Germinal center (tissue), 1 donor: ENCODE data around the gene RNU2-1.
"Not testable (repeated sequence)": the region's sequence is repeated elsewhere in the genome, so short reads cannot be mapped to it uniquely, and the experiment has no call there.

Experiments
- DNase-seq: peaks from one replicate; pipeline ENCODE4 v3.0.0; 2012; ENCODE audit warnings: mixed read lengths, low spot score

Gene RNU2-1

DNA sequence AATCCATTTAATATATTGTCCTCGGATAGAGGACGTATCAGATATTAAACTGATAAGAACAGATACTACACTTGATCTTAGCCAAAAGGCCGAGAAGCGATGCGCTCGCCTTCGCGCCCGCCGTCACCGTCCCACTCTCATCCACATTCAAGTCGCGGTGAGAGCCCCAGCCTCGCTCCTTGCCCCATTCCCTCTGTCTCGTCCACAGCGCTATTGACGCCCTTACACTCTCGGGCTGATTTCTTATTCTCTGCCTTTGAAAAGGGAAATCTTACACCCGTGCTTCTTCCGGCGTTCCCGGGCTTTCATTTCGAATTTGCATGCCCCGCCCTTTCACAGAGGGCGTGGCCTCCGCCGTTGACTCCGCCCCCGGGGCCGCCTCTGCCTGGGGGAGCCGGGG lies at the start of gene RNU2-1:
Gene RNU2-1 (minus strand): TSS at position 101 of the 400 bp plus-strand sequence.
- DNase-seq, result not testable (repeated sequence)

DNA sequence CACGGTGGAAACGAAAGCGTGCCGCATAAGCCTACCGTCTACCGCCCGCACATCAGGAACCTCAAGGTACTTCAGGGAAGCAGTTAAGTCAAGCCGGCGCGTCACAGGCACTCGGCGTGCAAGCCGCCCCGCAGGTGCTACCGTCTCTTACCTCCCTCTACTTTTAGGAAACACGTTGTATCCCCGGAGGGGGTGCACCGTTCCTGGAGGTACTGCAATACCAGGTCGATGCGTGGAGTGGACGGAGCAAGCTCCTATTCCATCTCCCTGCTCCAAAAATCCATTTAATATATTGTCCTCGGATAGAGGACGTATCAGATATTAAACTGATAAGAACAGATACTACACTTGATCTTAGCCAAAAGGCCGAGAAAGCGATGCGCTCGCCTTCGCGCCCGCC lies 39.1 kb upstream of the RNU2-1 start:
- not testable (repeated sequence) for DNase-seq

DNA sequence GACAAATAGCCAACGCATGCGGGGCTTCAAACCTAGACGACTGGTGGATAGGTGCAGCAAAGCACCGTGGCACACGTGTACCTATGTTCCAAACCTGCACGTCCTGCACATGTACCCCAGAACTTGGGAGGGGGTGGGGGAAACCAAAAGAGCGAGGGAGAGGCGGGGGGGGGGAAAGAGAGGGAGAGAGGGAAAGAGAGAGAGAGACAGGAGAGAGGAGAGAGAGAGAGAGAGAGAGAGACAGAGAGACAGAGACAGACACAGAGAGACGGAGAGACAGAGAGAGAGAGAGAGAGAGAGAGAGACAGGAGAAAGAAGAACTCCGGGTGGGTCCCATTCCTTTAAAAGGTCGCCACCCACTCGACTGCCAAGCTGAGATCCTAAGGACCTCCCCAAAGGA lies 38.7 kb upstream of the RNU2-1 start:
- DNase-seq, result not testable (repeated sequence)

DNA sequence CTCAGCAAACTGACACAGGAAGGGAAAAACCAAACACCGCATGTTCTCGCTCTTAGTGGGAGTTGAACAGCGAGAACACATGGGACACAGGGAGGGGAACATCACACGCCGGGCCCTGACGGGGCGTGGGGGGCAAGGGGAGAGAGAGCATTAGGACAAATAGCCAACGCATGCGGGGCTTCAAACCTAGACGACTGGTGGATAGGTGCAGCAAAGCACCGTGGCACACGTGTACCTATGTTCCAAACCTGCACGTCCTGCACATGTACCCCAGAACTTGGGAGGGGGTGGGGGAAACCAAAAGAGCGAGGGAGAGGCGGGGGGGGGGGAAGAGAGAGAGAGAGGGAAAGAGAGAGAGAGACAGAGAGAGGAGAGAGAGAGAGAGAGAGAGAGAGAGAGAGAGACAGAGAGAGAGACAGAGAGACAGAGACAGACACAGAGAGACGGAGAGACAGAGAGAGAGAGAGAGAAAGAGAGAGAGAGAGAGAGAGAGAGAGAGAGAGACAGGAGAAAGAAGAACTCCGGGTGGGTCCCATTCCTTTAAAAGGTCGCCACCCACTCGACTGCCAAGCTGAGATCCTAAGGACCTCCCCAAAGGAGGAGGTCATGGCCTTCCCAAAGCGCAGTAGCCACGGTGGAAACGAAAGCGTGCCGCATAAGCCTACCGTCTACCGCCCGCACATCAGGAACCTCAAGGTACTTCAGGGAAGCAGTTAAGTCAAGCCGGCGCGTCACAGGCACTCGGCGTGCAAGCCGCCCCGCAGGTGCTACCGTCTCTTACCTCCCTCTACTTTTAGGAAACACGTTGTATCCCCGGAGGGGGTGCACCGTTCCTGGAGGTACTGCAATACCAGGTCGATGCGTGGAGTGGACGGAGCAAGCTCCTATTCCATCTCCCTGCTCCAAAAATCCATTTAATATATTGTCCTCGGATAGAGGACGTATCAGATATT lies 37.1 kb upstream of the RNU2-1 start:
- not testable (repeated sequence) for DNase-seq

DNA sequence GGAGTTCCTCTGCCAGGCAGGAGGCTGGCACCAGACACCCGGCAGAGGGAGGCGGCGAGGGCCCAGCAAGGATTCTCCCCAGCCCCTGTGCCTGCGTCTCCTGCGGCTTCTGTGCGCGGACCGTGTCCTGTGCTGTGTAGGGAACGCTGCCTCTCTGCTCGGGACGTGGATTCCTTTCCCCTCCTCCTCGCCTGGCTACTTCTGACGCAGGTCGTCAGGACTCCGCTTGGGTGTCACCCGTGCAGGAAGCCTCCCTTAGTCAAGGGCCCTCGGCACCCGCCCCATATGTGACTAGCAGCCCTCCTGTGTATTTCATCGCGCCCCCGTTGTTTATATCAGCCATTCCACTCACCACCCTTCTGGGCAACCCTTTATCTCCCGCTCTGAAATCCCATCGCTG lies 12.7 kb upstream of the RNU2-1 start:
- not testable (repeated sequence) for DNase-seq

DNA sequence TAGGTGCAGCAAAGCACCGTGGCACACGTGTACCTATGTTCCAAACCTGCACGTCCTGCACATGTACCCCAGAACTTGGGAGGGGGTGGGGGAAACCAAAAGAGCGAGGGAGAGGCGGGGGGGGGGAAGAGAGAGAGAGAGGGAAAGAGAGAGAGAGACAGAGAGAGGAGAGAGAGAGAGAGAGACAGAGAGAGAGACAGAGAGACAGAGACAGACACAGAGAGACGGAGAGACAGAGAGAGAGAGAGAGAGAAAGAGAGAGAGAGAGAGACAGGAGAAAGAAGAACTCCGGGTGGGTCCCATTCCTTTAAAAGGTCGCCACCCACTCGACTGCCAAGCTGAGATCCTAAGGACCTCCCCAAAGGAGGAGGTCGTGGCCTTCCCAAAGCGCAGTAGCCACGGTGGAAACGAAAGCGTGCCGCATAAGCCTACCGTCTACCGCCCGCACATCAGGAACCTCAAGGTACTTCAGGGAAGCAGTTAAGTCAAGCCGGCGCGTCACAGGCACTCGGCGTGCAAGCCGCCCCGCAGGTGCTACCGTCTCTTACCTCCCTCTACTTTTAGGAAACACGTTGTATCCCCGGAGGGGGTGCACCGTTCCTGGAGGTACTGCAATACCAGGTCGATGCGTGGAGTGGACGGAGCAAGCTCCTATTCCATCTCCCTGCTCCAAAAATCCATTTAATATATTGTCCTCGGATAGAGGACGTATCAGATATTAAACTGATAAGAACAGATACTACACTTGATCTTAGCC lies 7.0 kb upstream of the RNU2-1 start:
- not testable (repeated sequence) for DNase-seq

DNA sequence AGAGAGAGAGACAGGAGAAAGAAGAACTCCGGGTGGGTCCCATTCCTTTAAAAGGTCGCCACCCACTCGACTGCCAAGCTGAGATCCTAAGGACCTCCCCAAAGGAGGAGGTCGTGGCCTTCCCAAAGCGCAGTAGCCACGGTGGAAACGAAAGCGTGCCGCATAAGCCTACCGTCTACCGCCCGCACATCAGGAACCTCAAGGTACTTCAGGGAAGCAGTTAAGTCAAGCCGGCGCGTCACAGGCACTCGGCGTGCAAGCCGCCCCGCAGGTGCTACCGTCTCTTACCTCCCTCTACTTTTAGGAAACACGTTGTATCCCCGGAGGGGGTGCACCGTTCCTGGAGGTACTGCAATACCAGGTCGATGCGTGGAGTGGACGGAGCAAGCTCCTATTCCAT lies 5.8 kb upstream of the RNU2-1 start:
- not testable (repeated sequence) for DNase-seq

DNA sequence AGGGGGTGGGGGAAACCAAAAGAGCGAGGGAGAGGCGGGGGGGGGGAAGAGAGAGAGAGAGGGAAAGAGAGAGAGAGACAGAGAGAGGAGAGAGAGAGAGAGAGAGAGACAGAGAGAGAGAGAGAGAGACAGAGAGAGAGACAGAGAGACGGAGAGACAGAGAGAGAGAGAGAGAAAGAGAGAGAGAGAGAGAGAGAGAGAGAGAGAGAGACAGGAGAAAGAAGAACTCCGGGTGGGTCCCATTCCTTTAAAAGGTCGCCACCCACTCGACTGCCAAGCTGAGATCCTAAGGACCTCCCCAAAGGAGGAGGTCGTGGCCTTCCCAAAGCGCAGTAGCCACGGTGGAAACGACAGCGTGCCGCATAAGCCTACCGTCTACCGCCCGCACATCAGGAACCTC lies 514 bp downstream of the RNU2-1 start:
- DNase-seq, result not testable (repeated sequence)

DNA sequence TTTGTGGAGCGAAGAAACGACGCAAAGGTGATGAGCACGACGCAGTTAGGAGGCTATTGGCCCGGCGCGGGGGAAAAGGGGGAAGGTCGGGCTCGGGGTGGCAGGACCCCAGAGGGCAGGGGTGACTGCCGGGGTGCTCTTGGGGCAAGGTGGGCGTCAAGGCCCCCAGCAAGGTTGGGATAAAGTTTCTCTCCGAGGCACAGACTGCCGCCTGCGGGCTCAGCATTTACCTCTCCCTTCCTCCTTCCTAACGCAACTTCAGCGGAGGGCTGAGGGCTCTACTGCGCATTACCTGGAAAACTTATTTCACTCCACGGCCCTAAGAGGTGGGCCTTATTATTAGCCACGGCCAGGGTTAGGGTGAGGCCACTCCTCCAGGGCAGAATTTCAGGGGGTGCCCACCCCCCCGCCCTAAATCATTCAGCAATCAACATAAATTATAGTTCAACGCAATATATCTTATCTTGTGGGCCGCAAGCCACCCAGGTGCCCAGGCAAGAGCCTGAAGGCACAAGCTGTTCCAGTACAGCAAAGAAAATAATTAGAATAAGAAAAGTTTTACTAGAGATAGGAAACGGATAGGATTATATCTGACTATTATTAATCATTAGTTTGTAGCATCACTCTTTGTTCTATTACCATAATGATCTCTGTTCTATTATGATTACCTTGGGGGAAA lies 1.6 kb downstream of the RNU2-1 start:
- not testable (repeated sequence) for DNase-seq

DNA sequence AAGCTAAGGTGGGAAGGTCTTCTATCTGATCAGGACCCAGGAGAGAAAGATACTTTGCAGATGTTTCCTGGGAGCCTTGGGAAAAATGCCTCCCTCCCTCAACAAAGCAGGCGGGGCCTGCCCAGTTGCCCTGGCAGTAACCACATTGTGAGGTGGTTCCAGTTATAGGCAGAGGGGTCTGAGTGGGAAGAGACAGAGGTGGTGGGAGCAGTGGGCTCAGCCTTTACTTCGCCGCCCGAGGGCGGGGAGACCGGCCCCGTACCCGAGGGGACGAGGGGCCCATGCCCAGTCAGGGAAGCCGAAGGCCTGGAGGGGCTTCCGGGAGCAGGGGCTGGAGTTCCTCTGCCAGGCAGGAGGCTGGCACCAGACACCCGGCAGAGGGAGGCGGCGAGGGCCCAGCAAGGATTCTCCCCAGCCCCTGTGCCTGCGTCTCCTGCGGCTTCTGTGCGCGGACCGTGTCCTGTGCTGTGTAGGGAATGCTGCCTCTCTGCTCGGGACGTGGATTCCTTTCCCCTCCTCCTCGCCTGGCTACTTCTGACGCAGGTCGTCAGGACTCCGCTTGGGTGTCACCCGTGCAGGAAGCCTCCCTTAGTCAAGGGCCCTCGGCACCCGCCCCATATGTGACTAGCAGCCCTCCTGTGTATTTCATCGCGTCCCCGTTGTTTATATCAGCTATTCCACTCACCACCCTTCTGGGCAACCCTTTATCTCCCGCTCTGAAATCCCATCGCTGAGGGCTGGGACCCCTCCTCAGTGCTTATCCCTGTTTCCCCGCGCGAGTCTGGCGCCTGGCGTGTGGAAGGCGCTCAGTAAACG lies 2.4 kb downstream of the RNU2-1 start:
- DNase-seq, result not testable (repeated sequence)

DNA sequence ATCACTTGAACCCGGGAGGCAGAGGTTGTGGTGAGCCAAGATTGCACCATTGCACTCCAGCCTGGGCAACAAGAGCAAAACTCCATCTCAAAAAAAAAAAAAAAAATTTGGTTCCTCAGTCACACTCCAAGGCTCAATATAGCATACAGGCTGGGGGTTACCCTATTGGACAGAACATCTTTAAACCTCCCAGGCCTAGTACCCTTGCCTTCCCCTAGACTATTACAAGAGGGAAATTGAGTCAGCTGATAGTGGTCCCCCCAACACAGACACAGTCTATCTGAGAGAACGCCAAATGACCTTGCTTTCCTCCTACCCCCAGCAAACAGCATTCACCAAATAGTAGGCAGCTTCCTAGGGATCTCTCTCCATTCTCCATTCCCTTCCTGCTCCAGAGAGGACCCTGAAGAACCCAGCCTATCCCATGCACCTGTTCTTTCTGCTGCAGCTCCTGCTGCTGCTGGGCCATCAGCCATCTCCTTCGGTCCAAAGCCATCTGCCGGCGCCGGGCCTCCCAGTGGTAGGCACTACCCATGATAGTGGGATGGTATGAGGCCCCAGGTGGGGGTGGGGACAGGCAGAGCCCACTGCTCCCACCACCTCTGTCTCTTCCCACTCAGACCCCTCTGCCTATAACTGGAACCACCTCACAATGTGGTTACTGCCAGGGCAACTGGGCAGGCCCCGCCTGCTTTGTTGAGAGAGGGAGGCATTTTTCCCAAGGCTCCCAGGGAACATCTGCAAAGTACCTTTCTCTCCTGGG lies 5.6 kb downstream of the RNU2-1 start, which contains the start of gene CCDC200:
Gene CCDC200 (minus strand): TSS at position 604 of the 763 bp plus-strand sequence. CDS start 69 bp downstream, at position 535.
- DNase-seq, result not testable (repeated sequence)

DNA sequence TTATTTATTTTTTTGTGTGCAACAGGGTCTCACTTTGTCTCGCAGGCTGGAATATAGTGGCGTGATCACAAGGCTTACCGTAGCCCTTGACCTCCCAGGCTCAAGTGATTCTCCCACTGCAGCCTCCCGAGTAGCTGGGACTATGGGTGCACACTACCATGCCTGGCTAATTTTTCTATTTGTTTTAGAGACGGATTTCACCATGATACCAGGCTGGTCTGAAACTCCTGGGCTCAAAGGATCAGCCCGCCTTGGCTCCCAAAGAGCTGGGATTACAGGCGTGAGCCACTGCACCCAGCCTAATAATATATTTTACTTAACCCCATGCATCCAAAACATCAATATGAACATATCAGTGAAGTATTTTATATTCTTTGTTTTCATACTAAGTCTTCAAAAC lies 7.4 kb downstream of the RNU2-1 start:
- DNase-seq, result no peak

DNA sequence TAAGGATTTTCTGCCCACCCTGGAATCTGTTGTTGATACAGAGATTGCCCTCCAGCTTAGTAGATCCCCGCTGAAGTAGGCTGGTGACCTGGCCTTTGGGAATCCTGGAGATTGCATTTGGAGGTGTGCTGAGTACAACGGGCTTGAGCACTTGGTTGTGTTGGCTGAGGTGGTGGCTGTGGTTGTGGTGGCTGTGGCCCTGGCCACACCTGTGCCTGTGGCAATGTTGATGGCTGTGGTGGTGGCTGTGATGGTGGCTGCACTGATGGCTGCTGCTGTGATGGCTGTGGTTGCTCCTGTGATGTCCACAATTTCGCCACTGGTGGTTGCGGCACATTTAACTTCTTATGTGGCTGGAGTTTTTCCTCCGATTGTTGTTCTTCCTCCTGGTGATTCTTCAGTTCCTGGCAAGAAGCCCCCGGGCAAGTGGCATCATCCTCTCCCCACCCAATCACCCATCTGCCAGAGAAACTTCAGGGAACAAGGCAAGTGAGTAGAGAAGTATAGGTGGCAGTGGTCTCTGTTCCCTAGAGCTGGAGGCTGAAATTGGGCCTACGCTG lies 9.6 kb downstream of the RNU2-1 start:
- DNase-seq, result no peak

DNA sequence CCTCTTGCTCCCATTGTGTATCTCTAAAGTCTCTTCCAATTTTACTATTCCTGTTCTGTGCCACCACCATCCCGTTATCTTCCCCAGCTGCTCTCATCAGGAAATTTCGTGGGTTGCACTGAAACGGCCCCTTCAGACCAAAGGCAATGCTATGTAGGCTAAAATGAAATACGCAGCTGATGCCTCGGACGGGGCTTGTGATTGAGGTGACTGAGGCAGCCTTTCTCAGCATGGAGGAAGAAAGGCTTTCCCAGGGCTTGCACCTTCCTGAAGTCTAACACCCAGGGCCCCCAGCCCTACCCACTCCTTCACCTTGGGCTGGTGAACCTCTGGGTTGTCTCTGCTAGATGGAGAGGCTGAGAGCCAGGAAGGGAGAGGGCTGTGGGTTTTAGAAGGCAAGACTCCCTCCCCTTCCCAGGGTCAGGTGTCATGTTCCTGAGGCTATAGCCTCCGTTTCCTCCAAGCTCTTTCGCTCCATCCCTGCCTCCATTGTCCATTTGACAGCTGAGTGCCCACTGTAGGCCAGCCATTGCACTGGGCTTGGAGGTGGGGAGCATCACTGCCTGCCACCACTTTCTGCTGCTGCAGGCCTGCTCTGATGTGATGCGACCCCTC lies 13.2 kb downstream of the RNU2-1 start:
- DNase-seq, result no peak

DNA sequence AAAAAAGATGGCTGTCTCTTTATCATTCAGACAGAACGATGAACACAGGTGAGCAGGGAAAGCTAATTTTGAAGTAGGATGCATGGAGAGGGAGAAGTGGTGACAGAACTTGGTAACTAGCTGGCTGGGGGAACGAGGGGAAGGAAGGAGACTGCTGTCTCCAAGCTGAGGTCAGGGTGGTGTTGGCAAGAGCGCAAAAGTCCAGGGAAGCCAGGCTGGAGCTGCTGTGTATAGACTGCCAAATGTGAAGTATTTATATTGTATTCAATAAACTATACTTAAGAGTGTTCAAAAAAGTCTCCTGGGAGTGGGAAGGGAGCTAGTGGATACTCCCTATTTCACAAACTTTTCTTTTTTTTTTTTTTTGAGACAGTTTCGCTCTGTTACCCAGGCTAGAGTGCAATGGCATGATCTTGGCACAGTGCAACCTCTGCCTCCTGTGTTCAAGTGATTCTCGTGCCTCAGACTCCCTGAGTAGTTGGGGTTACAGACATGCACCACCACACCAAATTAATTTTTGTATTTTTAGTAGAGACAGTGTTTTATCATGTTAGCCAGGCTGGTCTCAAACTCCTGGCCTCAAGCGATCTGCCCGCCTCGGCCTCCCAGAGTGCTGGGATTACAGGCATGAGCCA lies 13.9 kb downstream of the RNU2-1 start:
- DNase-seq, result no peak

DNA sequence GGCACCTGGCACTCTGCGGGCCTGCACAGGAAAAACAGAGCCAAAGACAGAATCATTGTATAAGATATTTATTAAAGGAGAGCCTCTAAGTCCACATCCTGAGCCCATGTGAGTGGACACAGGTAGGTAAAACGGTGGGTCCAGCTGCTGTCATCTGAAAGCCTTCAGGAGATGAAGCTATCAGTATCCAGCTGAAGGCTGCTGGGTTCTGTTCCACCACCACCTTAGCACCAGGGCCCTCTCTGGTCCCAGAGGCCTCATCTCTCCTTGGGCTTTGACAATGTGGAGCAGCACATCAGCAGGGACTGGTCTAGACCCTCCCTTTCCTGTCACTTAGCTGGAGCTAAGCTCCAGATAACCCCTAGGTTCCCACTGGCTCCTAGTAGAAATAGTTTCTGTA lies 14.8 kb downstream of the RNU2-1 start:
- no peak for DNase-seq

DNA sequence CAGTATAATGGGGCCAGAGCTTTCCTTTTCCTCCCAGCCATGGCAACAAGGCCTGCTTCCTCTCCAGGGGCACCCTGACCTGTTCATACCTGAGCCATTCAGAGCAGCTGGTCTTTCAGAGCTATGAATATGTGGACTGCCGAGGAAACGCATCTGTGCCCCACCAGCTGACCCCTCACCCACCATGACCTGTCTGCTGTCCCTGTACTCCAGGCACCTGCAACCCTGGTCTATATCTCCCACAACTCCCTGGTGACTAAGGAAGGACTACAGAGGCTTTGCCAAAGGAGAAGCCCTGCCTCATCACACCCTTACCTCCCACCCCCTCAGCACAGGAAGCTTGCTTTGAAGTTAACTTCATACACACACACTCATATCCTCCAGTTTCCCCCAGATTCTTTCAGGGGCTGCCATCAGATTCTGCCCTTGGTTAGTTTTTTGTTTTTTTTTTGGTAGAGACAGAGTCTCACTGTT lies 16.1 kb downstream of the RNU2-1 start:
- DNase-seq, result no peak

DNA sequence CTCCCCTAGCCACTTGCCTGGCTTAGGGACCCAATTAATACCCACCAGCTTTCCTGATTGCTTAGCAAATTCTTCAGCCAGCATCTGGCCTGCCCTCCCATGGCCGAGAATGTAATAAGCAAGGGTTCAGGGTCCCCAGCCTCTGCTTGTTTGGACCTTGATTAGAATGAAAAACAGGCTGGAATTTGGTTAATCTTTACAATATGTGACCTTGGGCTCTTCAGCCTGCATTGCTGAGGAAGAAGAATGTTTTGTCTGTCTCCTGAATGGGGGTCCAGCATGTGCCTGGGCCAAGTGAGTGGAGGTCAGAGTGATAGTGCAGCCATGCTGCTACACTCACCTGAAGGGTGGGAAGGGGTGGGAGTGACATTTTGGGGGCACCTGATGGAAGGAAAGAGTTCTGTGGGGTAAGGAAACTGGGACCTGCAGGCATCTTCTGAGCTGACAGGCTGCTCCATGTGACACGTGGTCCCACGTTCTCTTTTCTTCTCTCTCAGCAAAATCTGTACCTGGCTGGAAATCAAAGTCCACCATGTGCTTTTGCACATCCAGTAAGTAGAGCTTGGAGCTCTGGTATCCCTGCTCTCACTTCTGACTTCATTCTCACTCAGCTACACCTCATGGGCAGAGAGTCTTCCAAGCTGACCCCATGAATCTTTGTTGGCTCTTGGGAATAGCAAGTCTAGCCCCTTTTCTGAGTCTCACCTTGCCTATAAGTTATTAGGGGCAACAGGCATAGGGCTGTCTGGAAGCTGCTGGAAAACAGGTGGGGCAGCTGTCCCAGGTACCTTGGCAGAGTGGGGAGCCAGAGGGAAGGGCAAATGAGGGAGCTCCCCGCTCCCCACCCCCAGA lies 16.8 kb downstream of the RNU2-1 start:
- no peak for DNase-seq
